Type B pancreatic cell (in vitro differentiated cells): ENCODE measurements around the gene MTMR1. TPM values are rescaled to one million over a fixed set of nuclear protein-coding genes. Genes with fewer than 3 reads are reported as not detected.

Experiments used
- DNase-seq: peaks from one replicate; pipeline ENCODE4 v3.0.0; 2021; ENCODE audit warnings: mixed read lengths; ENCODE audit not compliant: unreplicated experiment; ENCODE audit errors: extremely low spot score
- H3K27ac Mint-ChIP-seq: 2 replicates; pipeline ENCODE4 v1.8.0; 2021; ENCODE audit warnings: mild to moderate bottlenecking, mixed read lengths
- H3K27me3 Mint-ChIP-seq: 2 replicates; pipeline ENCODE4 v1.8.0; 2021; ENCODE audit warnings: mixed read lengths
- H3K36me3 Mint-ChIP-seq: 2 replicates; pipeline ENCODE4 v1.8.0; 2021; ENCODE audit warnings: mixed read lengths
- H3K4me1 Mint-ChIP-seq: one replicate; pipeline ENCODE4 v1.8.0; 2021; ENCODE audit warnings: mixed read lengths; ENCODE audit not compliant: unreplicated experiment
- H3K4me3 Mint-ChIP-seq: 2 replicates; pipeline ENCODE4 v1.8.0; 2021; ENCODE audit warnings: mild to moderate bottlenecking, mixed read lengths
- H3K9me3 Mint-ChIP-seq: 2 replicates; pipeline ENCODE4 v1.8.0; 2021; ENCODE audit warnings: mixed read lengths
- CTCF ChIP-seq: fragments of 200-600 bp; sonication (generic); conservative IDR thresholded peaks from 2 replicates; pipeline ENCODE4 v1.5.0; 2021; ENCODE audit warnings: antibody characterized with exemption, mild to moderate bottlenecking
- total RNA-seq: library from RNA; stranded (reverse); gene quantifications from 2 replicates; pipeline ENCODE4 v1.2.1, GENCODE V29; 2021; ENCODE audit warnings: low replicate concordance

The MTMR1 gene
- total RNA-seq, 1 donor from 2014 or later: 21.8 TPM

DNA sequence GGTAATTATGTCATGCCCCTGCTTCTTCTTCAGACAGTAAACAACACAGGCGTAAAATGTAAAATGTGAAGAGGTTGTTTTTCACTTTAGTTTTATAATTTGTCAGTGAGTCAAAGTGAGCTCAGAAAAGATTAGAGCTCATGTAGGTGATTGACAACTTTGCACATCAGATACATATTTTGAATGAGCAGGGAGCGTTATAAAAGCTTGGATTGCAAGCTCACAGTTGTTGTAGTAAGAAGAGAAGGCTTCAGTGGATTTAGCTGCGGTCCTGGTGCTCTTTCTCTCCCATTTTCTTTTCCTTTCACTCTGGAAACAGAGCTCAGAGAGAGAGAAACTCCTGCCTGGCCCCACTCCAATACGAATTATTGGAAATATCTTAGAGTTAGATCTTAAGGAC is 26.4 kb downstream of the MTMR1 start:
- no peak for DNase-seq
- no peak for TF ChIP-seq CTCF

DNA sequence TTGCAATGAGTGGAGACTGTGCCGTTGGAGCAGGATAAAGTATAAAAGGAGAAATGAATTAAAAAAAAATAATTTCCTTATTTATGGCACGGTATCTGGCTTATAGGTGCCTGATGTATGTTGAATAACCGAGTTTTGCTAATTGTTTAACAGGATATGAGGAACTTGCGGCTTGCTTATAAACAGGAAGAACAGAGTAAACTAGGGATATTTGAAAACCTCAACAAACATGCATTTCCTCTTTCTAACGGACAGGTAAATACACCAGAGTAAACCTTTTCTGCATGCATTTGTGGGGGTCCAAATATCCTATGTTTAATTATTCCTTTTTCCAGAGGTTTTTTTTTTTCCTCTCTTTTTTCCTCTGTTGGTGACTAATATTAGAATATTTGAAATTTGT is 36.8 kb downstream of the MTMR1 start:
- Mint-ChIP-seq H3K9me3 (no peaks in the 10 kb centered on the region), H3K36me3 (no peaks in the 10 kb centered on the region), H3K27me3 (no peaks in the 10 kb centered on the region), H3K27ac (no peak overlapping the region), H3K4me1 (no peaks in the 10 kb centered on the region), H3K4me3 (no peak overlapping the region)
- no peak for DNase-seq
- TF ChIP-seq CTCF: no peak

More for the DNA sequence above, 26.4 kb downstream of the MTMR1 start:
- no peaks in the 10 kb centered on the region for H3K4me1 Mint-ChIP-seq
- no peaks in the 10 kb centered on the region for H3K27me3 Mint-ChIP-seq
- H3K9me3 Mint-ChIP-seq: no peaks in the 10 kb centered on the region
- no peak overlapping the region for H3K4me3 Mint-ChIP-seq
- peaks cover 3% of the 10 kb centered on the region for H3K36me3 Mint-ChIP-seq
- no peak overlapping the region for H3K27ac Mint-ChIP-seq

- Mint-ChIP-seq H3K36me3 (no peaks in the 10 kb centered on the region), H3K9me3 (no peaks in the 10 kb centered on the region), H3K27me3 (no peaks in the 10 kb centered on the region), H3K4me3 (no peak overlapping the region), H3K4me1 (no peaks in the 10 kb centered on the region), H3K27ac (no peak overlapping the region)
- no peak for DNase-seq
- no peak for TF ChIP-seq CTCF
Observed at GRCh38 chrX:150730719-150731118, 37.5 kb downstream of the MTMR1 start.

DNA sequence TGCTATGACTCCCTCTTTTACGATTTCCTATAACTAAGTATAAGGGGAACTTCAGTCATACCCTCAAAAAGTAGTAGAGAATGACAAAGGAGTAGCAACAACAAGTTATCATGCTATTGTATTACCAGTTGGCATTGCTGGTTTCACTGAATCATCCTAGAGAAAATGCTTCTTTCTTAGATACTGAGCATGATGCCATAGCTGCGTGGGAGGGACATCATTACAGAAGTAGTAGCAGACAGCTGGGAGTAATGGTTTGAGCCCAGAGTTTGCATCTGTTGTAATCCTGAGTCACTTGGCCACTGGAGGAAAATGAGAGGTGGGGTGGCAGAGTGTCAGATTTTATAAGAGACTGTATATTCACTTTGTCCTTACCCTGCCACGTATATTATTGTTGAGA is 38.6 kb downstream of the MTMR1 start:
- H3K27ac Mint-ChIP-seq: no peak overlapping the region
- no peak for DNase-seq
- no peaks in the 10 kb centered on the region for H3K27me3 Mint-ChIP-seq
- H3K9me3 Mint-ChIP-seq: no peaks in the 10 kb centered on the region
- no peak overlapping the region for H3K4me3 Mint-ChIP-seq
- H3K36me3 Mint-ChIP-seq: no peaks in the 10 kb centered on the region
- no peaks in the 10 kb centered on the region for H3K4me1 Mint-ChIP-seq
- no peak for TF ChIP-seq CTCF

GRCh38 chrX:150736475-150736874 is 43.3 kb downstream of the MTMR1 start:
- Mint-ChIP-seq H3K4me1 (no peaks in the 10 kb centered on the region), H3K4me3 (no peak overlapping the region), H3K27ac (no peak overlapping the region), H3K9me3 (no peaks in the 10 kb centered on the region), H3K36me3 (peaks cover 15% of the 10 kb centered on the region), H3K27me3 (no peaks in the 10 kb centered on the region)
- no peak for TF ChIP-seq CTCF
- DNase-seq: no peak

DNA sequence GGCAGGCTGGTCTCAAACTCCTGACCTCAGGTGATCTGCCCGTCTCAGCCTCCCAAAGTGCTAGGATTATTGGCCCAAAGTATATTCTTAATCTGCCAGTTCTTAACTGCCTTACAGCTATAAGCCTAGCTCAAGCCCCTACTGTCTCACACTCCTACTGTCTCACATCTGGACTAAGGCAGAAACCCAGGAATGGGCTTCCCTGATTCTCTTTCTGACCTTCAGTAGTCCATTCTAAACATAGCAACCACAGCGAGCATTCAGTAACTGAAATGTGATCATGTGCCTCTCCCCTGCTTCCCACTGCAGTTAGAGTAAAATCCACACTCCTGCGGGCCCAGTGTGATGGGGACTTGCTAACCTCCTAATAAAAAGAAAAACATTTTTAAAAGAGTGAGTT is 58.9 kb downstream of the MTMR1 start:
- no peaks in the 10 kb centered on the region for H3K4me1 Mint-ChIP-seq
- no peak overlapping the region for H3K27ac Mint-ChIP-seq
- no peak for TF ChIP-seq CTCF
- DNase-seq: no peak
- H3K4me3 Mint-ChIP-seq: no peak overlapping the region
- peaks cover 9% of the 10 kb centered on the region for H3K36me3 Mint-ChIP-seq
- H3K9me3 Mint-ChIP-seq: no peaks in the 10 kb centered on the region
- no peaks in the 10 kb centered on the region for H3K27me3 Mint-ChIP-seq
